Gastroesophageal sphincter (tissue), 3 donors: ENCODE data around the gene C10orf143.

ENCODE experiments used
- CTCF ChIP-seq, 4 experiments: fragments of 200-600 bp in 2 of 4; fragments of 450-650 bp in 2 of 4; sonication (generic) in 1 of 4; IDR thresholded peaks; one replicate each; pipeline ENCODE4 v1.5.1; 2017 to 2019; ENCODE audit warnings: antibody characterized with exemption in 4 of 4, mild to moderate bottlenecking in 2 of 4, moderate library complexity in 2 of 4
- EP300 ChIP-seq: sonication (generic); formaldehyde crosslinking; IDR thresholded peaks from one replicate; pipeline ENCODE4 v1.6.1; 2017; ENCODE audit warnings: antibody characterized with exemption, mild to moderate bottlenecking
- POLR2A ChIP-seq, 2 donors: fragments of 450-650 bp; IDR thresholded peaks; one replicate each; pipeline ENCODE4 v1.6.1; 2017; ENCODE audit warnings: antibody characterized with exemption in 2 of 2, mild to moderate bottlenecking in 2 of 2, moderate library complexity in 1 of 2
- POLR2AphosphoS5 ChIP-seq: sonication (generic); formaldehyde crosslinking; IDR thresholded peaks from one replicate; pipeline ENCODE4 v1.6.1; 2017; ENCODE audit warnings: antibody characterized with exemption

DNA sequence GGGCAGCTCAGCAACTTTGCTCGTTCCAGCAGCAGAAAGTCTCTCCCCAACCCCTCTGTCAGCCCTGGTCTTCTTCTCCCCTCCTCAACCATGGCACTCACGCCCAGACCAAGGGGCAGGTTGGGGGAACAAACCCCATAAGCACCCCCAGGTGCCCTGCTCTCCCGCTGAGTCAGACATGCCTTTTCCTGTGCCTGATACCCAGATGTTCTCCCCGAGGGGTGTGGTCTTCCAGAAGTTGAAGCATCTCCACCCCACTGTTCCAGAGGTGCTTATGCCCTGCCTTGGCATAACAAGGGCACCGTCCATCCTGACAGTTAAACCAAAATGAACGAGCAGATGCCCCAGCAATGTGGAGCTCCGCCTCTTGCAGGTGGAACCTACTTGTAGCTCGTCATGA is 67.1 kb downstream of the C10orf143 start:
- no peak for TF ChIP-seq POLR2AphosphoS5
- TF ChIP-seq CTCF (IDR thresholded peaks at IDR 0.05): no peak
- TF ChIP-seq POLR2A (IDR thresholded peaks at IDR 0.05): no peak
- no peak for TF ChIP-seq EP300
